Muscle of back (tissue), 11 donors: Measurements from ENCODE around the gene HOXA5. TPM values are rescaled to one million over a fixed set of nuclear protein-coding genes. Genes with fewer than 3 reads are reported as not detected.
A peak's percentile ranks its signal among the peaks of the same experiment; 100 is the strongest.

Experiments used
- DNase-seq, 3 donors: peaks; one replicate each; pipeline versions ENCODE4 v3.0.0 to v3.0.0-alpha.2; 2013
- polyA plus RNA-seq, 10 donors: library from polyadenylated mRNA; unstranded; fragments of 120-200 nt; gene quantifications; one replicate each; pipeline ENCODE4 v1.2.1, GENCODE V29; 2013; ENCODE audit not compliant: insufficient read length in 10 of 10

Gene HOXA5
- polyA plus RNA-seq, 10 donors, result 6.4 to 12.0 (median 7.9) TPM

DNA sequence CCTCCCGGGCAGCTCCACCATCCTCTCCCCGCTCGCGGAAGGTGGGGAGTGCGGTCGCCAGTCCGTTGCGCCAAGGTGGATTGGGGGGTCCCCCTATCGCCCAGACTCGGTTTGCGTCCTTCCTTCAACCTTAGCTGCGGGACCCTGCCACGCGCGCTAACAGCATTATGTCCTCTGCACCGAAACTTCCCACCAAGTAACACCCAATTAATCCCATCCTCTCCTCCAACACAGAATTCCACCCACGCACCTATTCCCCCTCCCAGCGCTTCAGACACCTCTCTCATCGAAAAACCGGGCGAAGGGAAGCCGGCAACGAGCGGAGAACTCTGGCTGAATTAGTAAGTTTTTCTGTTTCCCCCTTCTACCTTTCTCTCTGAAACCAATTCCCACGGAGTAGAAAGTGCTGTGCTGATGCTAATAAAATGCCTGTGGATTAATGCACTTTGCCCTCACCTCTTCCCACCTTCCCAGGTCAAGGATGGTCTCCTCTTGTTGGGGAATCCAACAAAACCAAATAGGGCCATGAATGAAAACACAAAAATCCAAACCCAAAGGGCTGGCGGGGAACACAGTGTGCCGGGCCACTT is 8.0 kb upstream of the HOXA5 start:
- no peak for DNase-seq

DNA sequence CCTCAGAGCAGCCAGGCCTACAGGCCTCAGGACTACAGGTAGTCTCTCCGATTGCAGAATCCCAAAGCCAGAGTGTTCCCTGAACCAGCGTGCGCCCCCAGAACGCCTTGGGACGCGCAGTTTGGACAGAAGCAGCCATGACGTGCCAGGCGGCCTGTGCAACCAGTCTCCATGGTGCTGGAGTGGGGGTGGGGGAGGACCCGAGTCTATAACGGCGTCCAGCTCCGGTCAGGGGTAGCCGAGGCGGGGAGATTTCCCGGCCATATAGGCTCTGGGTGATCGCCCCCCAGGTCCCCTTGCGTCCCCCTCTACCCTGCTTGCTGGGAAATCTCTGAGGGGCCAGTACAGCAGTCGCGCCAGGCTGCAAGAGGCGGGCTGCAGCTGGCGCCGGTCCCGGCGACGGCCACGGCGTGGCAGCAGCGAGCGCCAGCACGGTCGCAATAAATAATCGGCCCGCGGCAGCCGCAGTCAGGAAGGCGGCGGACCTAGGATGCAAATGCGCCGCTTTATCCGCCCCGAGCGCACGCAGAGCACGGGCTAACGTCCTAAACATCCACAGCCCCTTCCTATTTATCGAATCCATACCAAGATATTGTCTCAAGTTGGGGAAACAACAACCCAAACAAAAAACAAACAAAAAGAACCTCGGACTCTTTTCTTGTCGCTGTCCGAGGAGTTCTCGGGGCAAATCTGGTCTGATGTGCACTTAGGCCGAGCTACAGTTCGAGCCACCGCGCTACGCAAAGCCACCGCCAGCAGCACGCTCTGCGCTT is 7.3 kb upstream of the HOXA5 start:
- DNase-seq, result peak; percentile 79 to 95 (median 86)

DNA sequence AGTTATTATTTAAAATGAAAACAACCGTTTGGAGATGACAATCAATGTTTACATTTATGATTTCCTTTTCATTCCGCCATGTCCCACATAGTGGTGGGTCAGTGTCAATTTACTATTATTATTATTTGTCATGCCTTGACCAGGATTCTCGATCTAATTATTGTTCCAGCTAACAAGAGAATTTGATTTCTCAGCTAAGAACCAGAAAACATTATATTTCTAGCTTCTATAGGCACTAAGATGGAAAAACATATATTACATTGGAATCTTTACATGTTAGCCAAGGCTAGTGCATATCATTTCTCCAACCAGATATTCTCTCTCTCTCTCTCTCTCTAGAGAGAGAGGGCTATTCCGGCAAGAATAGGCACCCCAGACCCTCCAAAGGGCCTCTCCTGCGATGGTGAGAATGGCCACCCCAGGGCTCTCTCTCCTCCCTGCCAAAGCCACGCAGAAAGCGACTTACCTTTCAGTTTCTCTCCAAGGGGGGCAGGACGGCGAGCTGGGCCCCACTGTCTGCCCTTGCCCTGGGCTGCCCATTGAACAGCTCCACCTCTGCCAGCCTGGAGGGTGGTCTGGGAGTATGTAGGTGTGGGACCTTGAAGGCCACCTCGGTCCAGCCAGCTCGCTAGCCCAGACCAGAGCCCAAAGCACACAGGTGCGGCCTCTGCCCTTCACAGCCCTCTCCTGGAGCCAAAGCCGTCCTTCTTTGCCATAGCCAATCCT is 6.5 kb upstream of the HOXA5 start:
- DNase-seq, result peak in 1 of 3 donors; percentile 65

DNA sequence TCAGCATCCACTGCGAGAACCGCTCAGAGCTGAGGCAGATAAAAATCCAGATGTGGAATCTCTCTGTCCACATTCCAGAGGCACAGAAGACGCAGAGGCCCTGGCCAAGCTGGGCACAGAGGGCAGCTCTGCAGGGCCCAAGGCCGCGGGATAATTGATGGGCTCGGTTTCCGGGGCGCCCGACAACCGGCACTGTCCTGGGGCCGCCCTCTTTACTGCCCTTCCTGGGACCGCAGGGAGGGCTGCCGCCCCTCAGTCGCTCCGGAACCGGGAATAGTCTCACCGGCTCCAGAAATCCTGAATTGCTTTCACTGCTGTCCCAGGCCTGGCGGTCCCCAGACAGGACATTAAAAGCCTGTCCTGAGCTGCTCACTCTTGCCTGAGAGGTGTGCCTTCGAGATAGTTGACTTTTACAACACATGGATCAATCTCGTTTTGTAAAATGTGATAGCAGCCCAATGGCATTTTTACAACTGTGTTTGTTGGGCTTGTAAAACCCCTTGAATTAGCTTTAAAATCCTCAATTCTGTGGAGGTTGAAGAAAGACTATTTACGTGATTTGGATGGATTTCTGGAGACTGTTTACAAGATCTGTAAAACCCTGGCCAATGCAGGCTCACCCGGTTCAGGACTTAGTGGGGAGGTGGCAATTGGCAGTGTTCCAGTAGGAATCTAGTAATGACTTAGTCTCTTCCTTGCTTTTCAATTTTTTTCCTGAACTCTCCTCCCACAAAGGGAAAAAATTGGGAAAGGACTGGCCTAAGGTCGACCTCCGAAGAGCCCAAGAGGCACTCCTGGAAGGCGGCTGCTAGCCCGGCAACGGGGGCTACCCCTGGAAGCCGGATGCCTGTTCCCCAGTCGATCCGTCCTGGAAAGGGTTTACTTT is 5.5 kb upstream of the HOXA5 start:
- peak in 1 of 3 donors; percentile 71 for DNase-seq

DNA sequence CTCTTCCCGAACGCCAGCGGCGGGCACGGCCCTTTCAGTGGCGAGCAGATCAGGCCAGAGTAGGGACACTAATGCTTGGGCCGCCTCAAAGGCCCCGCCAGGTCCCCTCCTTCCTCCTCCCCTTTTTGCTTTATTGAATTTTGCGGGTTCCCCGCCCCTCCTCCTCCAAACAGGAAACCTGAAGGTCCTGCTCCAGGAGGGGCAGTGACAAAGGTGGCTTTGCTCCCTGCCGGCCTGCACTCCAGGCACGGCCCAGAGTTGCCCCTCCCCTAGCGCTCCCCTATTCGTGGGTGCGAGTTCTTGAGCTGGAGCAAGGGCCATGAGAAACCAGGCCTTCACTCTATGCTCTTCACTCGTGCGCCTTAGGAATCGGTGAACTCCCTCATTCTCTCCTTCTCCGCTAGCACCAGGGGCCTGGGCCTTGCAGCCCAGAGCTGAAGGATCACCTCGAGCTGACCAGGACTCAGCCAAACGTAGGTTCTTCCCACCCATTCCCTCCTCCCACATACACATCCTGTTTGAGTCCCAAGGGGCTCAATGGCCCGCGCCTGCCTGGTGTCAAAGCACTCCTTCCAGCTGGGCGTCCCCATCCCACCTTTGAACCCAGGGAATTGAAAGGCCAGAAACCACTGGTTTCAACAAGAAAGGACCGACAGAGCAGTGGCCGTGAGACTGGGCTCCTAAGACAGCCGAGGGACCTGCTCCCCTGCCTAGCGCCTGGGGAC is 4.7 kb upstream of the HOXA5 start:
- DNase-seq, result peak in 1 of 3 donors; percentile 83

DNA sequence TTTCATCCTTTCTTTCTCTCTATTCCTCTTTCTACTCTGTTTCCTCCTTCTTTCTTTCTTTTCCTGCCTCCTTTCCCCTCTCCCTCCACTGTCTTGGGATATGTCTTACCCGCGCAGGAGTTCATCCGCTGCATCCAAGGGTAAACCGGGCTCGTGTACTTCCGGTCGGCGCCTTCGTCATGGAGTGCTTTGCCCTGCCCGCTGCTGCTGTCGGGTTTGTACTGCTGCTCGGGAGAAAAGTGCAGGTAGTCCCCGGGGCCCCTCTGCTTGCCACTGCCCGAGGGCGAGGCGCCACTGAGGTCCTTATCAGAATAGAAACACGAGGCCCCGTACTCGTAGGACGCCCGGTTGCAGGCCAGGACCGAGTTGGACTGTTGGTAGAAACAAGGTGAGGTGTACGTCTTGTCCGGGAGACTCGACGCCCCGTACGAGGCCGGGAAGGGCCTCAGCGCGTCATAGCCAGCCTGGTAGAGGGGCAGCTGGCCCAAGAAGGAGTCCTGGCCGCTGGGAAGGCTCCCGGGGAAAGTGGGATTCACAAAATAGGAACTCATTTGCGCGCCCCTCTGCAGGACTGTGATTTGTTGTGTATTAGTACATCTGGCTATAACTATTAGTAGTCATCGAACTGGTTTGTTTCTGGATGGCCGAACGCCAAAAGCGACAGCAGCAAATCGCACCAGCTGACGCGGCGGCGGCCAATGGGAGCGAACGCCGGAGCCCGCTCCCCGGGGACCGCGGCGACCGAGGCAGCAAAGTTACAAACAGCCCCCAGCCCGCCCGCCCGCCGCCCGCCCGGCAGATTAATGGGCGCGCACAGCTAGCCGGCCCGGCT is 3.9 kb upstream of the HOXA5 start, which contains the start of gene HOXA6:
HOXA6 (minus strand) TSS at position 576 of the 832 bp plus-strand sequence; CDS start at position 551, 25 bp downstream.
- peak in 1 of 3 donors; percentile 85 for DNase-seq

DNA sequence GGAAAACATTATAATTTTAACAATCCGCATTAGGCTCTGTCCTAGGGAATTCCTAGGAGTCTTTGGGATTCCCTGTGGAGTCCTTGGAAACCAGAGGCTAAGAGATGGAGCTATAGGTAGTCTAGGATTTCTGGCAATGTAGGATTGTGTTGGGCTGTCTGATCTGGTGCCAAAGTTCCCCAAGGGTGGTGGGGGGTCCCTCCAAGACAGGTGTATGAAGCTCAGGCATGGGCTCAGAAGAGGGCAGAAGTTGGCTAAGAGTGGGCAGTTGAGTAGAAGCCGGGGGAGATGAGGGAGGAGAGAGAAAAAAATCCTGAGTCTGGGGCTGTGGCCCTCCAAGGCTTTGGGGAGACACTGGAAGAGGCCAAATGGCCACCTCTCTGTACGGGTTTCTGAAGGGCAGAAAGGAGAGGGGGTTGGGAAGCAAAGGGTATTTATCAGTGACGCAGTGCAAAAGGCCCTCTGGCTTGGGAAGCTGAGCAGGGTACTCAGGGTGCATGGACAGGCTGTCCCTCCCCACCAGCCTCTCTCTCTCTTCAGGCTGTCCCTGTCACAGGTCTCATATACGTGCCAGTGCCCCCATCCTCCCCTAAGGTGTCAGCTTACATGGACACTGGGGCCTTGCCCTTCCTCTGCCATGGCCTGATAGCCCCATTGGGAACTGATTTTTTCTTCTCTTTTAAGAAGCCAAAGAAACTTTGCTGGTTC is 3.2 kb upstream of the HOXA5 start:
- peak in 1 of 3 donors; percentile 51 for DNase-seq

DNA sequence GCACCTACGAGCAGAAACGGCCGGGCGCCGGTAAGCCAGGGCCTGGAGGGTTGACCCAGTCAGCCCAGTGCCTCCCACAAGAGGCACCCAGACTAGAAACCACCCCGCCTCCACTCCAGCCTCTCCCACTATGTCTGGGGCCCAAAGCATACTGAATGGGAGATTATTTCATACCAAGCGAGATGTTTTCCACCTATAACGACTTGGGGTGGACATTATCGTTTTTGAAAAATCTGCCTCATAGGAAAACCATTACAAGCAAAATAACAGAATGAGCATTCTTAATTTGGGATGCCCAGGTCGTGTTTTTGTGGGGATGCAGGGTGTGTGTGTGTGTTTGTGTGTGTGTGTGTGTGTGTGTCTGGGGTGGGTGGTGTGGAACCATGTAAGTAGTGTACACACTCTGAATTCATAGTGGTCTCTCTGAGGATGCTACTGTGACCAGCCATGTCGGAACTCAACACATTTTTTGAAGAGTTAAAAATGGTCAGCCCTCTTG is 2.5 kb upstream of the HOXA5 start:
- DNase-seq, result no peak

DNA sequence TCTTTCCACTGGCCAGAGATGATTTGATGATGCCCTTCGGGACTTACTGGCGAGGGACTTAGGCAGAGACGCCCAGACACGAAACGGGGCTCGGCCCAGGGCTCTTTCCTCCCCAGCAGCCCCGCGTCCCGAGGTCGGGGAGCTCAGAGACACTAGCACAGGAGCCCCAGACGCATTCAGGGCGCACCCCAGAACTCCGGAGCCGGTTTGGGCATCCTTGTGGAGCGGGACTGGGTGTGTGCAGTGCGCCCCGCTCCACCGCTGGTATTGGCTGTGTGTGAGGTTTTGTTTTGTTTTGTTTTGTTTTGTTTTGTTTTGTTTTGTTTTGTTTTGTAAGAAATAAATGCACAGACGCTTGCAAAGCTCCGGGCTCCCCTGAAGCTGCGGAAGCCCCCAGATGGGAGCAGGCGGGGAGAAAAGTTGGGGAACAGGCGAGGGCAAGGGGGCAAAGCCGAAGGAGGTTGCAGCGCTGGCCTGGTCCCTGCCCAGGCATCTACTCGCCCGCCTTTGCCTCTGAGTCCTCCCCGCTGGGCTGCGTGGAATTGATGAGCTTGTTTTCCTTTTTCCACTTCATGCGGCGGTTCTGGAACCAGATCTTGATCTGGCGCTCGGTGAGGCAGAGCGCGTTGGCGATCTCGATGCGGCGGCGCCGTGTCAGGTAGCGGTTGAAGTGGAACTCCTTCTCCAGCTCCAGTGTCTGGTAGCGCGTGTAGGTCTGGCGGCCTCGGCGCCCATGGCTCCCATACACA is 1.9 kb upstream of the HOXA5 start:
- peak in 1 of 3 donors; percentile 65 for DNase-seq

DNA sequence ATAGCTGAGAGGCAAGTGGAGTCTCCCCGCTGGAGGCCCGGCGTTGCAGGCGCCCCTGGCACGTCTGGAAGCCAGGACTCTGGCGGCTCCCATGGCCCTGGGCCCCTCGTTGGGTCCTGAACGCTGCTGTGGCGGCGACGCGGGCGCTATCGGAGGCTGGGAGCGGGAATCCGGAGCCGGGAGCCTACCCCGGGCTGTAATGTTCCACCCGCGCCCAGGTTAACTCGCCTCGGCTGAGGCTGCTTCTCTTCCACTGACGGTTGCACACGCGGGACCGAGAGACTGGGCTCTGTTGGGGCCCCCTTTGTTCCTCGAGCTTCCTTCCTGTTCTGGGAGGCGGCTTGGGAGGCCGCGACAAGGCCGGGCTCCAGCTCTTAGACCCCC is 1.3 kb upstream of the HOXA5 start:
- DNase-seq, result peak in 1 of 3 donors; percentile 63

DNA sequence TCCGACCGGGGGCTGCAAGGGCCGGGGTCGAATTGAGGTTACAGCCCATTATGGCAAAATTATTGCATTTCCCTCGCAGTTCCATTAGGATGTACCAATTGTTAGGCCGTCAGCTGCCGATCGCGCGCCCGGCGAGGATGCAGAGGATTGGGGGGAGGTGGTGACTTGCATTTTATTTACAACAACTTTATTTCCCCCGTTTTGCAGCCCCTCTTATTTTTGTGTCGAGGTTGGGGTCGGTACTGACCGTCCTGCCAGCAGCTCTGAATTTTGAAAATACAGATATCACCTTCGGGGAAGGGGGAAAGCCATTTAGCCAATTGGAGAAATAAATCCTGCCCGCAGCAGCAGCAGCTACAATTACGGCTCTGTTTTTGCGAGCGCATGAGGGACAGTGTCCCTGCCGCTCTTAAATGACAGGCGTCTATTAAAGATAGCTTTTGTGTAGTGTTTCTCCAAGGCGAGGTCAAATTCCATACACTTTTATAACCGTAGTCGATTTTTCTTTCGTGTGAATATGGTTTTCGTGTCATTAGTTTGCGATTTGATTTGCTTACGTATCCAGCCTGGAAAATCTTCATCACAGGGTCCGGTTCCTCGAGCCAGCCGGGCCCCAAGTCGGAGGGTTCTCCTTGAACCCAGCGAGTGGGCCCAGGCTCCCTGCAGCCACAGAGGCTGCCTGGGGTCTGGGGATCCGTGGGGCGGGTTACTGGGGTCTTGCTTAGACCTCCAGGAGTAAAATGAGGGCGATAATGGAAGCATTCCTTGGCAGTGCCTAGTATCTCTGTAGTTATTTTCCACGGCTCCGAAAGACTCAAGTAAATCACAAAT is 684 bp upstream of the HOXA5 start:
- peak in 1 of 3 donors; percentile 64 for DNase-seq

DNA sequence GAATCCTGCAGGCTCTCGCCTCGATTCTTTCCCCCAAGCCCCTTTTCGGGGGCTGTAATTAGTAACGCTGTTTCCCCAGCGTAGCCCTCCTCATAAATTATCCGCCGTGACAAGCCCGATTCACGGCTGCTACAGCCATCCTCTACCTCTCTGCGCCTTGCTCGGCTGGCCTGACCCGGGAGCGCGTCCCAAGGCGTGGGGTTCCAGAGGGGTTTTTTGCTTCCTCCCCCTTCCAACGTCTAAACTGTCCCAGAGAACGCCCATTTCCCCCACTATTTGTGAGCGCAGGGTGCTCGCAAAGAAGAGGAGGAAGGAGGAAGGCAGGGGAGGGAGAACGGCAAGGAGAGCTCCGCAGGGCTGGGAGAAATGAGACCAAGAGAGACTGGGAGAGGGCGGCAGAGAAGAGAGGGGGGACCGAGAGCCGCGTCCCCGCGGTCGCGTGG is 880 bp downstream of the HOXA5 start:
- DNase-seq, result no peak

DNA sequence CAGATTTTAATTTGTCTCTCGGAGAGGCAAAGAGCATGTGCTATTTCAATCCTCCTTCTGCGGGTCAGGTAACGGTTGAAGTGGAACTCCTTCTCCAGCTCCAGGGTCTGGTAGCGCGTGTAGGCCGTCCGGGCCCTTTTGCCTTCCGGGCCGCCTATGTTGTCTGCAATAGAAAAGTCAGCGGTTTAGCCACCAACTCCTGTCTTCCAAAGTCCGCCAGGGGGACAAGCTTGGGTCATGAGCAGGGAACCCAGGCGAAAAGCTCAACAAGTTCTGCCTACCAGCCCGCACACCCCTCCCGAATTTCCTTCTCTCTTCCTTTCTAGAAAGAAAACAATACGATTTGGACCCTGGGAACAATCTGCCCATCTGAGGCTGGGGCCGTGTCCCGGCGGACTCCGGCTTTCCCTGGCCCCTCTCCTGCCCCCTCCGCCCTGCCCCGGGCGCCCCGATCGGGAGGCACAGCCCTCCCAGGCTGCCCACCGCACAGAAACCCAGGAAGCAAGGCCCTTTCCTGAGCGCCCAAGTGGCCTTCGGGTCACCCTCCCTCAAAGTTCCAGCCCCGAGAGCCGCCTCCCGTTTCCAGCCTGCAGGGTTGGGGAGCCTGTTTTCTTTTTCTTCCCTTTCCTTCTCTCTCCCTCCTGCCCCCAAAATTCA is 1.4 kb downstream of the HOXA5 start:
- DNase-seq, result peak in 1 of 3 donors; percentile 62

DNA sequence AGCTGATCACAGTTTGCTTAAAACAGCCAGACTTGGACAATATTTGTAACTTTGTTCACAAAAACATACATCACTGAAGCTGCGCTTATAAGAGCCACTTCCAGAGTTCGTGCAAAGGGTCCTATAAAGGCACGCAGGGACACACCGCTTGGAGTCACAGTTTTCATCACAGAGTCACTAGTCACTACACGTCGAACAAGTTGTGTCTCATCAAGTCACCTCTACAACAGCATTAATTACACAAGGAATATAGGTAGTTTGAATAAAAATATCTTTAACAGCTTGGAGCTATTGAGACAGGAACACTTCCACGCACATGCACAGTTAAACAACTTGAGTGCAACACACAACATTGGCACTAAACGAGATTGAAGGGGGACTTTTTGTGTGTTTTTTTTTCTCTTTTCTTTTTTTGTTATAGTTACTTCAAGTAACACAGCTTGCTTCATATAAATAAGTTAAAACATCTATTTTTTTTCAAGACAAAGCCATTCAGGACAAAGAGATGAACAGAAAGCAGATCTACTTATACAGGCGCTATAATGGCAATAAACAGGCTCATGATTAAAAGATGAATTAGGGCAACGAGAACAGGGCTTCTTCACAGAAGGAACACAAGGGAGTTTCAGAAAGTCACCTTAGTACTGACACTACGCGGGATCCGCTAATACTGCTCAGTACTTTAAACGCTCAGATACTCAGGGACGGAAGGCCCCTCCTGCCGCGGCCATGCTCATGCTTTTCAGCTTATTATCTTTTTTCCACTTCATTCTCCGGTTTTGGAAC is 2.2 kb downstream of the HOXA5 start:
- peak in 1 of 3 donors; percentile 46 for DNase-seq

DNA sequence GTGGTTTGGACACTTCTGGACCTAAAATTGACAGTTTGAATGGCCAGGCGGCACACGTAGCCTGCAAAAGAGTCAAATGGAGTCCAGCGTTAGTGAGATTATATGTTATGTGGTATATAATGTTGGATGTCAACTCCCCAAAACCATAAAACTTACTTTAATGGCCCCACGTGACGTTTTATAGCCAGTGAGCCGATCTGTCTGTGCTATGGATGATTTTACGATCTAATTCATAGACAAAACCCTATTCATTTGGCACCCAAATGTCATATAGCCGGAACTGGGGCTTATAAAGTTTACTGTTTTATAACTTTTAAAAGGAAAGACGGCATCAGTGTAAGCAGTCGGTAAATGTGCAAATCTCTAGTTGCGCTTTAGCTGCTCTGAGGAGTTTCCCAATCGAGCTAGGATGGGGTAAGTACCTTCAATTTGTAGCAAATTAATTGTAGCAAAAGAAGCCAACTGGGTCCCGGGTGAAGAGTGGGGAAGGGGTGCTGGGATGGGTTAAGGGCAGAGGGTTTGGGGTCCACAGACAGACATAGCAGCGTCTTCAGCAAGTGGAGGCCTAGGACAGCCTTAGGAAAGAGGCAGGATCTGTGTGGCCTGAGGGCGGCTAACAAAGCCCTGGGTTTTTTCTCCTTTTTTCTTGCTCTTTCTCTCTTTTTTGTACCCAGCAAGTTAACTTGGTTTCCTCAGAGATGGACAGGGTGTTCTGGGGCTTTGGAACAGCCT is 3.2 kb downstream of the HOXA5 start:
- DNase-seq, result peak in 1 of 3 donors; percentile 51
